ENCODE measurements around the gene ACAD9. TPM values are rescaled to one million over a fixed set of nuclear protein-coding genes. Genes with fewer than 3 reads are reported as not detected.

ACAD9 gene
- total RNA-seq, 2 experiments from 2014 or later = 69.5 to 88.5 TPM

GRCh38 chr3:128867200-128868125 lies 12.0 kb upstream of the ACAD9 start:
- no peak for DNase-seq (ENCODE audit: low spot score)
- H4K20me1 ChIP-seq (ENCODE audit: insufficient read depth, low read length) = no peaks in the 10 kb centered on the region
- ChIA-PET CTCF (ENCODE audit: unreplicated experiment) (no interaction called here), POLR2A (interaction anchor here (1.3 kb wide), 1 partner anchor 11 kb away, joined by 5 read pairs; the partner anchor contains the start of gene ACAD9)
- H3K36me3 ChIP-seq (ENCODE audit: insufficient read depth, low read length) = no peaks in the 10 kb centered on the region
- TF ChIP-seq EZH2phosphoT487 (IDR thresholded peaks at IDR 0.05; ENCODE audit: borderline replicate concordance, low read depth, low read length) (no peak), CTCF (conservative IDR thresholded peaks at IDR 0.05; ENCODE audit: low read length) (no peak)
- no peak overlapping the region for H3K4me2 ChIP-seq (ENCODE audit: low read length)
- H3K4me3 ChIP-seq (ENCODE audit: low read depth, low read length, poor library complexity, severe bottlenecking) = no peak overlapping the region
- H2AFZ ChIP-seq (ENCODE audit: low read length) = no peak overlapping the region
- no peaks in the 10 kb centered on the region for H3K9me3 ChIP-seq (ENCODE audit: low read length)
- H3K79me2 ChIP-seq (ENCODE audit: insufficient read depth, low read depth, low read length) = no peaks in the 10 kb centered on the region
- H3K27ac ChIP-seq (ENCODE audit: low read depth, low read length, poor library complexity, severe bottlenecking) = no peak overlapping the region
- no peaks in the 10 kb centered on the region for H3K9me2 ChIP-seq (ENCODE audit: insufficient read depth, low read length)
- BruUV-seq (replicated peaks) = no TSS peak
- H3K4me1 ChIP-seq (ENCODE audit: insufficient read depth, low read length, poor library complexity, severe bottlenecking) = no peaks in the 10 kb centered on the region
- intact Hi-C loops (cut with micrococcal nuclease; ENCODE audit: unreplicated experiment) = no loop called here

- H4K20me1 ChIP-seq (ENCODE audit: insufficient read depth, low read length) = no peaks in the 10 kb centered on the region
- TF ChIP-seq CTCF (conservative IDR thresholded peaks at IDR 0.05; ENCODE audit: low read length) = no peak
- no peak for TF ChIP-seq EZH2phosphoT487 (IDR thresholded peaks at IDR 0.05; ENCODE audit: borderline replicate concordance, low read depth, low read length)
- no peaks in the 10 kb centered on the region for H3K4me1 ChIP-seq (ENCODE audit: insufficient read depth, low read length, poor library complexity, severe bottlenecking)
- CTCF ChIA-PET (ENCODE audit: unreplicated experiment) = no interaction called here
- POLR2A ChIA-PET = no interaction called here
- H3K27ac ChIP-seq (ENCODE audit: low read depth, low read length, poor library complexity, severe bottlenecking) = no peak overlapping the region
- no peak for DNase-seq (ENCODE audit: low spot score)
- no peaks in the 10 kb centered on the region for H3K9me3 ChIP-seq (ENCODE audit: low read length)
- H3K4me3 ChIP-seq (ENCODE audit: low read depth, low read length, poor library complexity, severe bottlenecking) = no peak overlapping the region
- intact Hi-C loops (cut with micrococcal nuclease; ENCODE audit: unreplicated experiment) = no loop called here
- H3K9me2 ChIP-seq (ENCODE audit: insufficient read depth, low read length) = no peaks in the 10 kb centered on the region
- no peak overlapping the region for H2AFZ ChIP-seq (ENCODE audit: low read length)
- H3K79me2 ChIP-seq (ENCODE audit: insufficient read depth, low read depth, low read length) = no peaks in the 10 kb centered on the region
- BruUV-seq (replicated peaks) = no TSS peak
- H3K4me2 ChIP-seq (ENCODE audit: low read length) = no peak overlapping the region
- H3K36me3 ChIP-seq (ENCODE audit: insufficient read depth, low read length) = no peaks in the 10 kb centered on the region
These were observed 9.1 kb upstream of the ACAD9 start for GRCh38 chr3:128870347-128870746.

- no peak for TF ChIP-seq CTCF (conservative IDR thresholded peaks at IDR 0.05; ENCODE audit: low read length)
- no peak overlapping the region for H3K4me3 ChIP-seq (ENCODE audit: low read depth, low read length, poor library complexity, severe bottlenecking)
- CTCF ChIA-PET (ENCODE audit: unreplicated experiment) = no interaction called here
- no peak overlapping the region for H2AFZ ChIP-seq (ENCODE audit: low read length)
- POLR2A ChIA-PET = interaction anchor here (0.9 kb wide), 1 partner anchor 678 kb away, joined by 3 read pairs; no protein-coding TSS in a partner anchor
- DNase-seq (ENCODE audit: low spot score) = no peak
- H3K4me2 ChIP-seq (ENCODE audit: low read length) = no peak overlapping the region
- no peak overlapping the region for H3K27ac ChIP-seq (ENCODE audit: low read depth, low read length, poor library complexity, severe bottlenecking)
- H3K4me1 ChIP-seq (ENCODE audit: insufficient read depth, low read length, poor library complexity, severe bottlenecking) = no peaks in the 10 kb centered on the region
- no peaks in the 10 kb centered on the region for H4K20me1 ChIP-seq (ENCODE audit: insufficient read depth, low read length)
- intact Hi-C loops (cut with micrococcal nuclease; ENCODE audit: unreplicated experiment) = no loop called here
- H3K9me3 ChIP-seq (ENCODE audit: low read length) = no peaks in the 10 kb centered on the region
- BruUV-seq (replicated peaks) = no TSS peak
- peaks cover under 1% of the 10 kb centered on the region for H3K36me3 ChIP-seq (ENCODE audit: insufficient read depth, low read length)
- no peaks in the 10 kb centered on the region for H3K79me2 ChIP-seq (ENCODE audit: insufficient read depth, low read depth, low read length)
- H3K9me2 ChIP-seq (ENCODE audit: insufficient read depth, low read length) = no peaks in the 10 kb centered on the region
These were observed 7.1 kb upstream of the ACAD9 start for GRCh38 chr3:128872282-128872681.

Data from OCI-LY7 (cell line).